PC-9 (cell line): ENCODE results near the gene NR2F1-AS1. TPM values are rescaled to one million over a fixed set of nuclear protein-coding genes. Genes with fewer than 3 reads are reported as not detected.

ENCODE experiments used
- BruUV-seq: library from RNA; stranded (reverse); fragments of 400-500 nt; replicated peaks from 2 replicates; lab custom pipeline; 2021; lab: Mats Ljungman, UMichigan
- CTCF ChIA-PET: fragments of 300-600 bp; sonication (Branson Sonifier 250); formaldehyde crosslinking; loops from one replicate; lab custom pipeline; 2022; ENCODE audit warnings: antibody characterized with exemption; lab: Charles Lee
- POLR2A ChIA-PET: fragments of 300-600 bp; sonication (Branson Sonifier 250); formaldehyde crosslinking; loops from one replicate; lab custom pipeline; 2022; ENCODE audit warnings: antibody characterized with exemption; ENCODE audit not compliant: unreplicated experiment; lab: Charles Lee
- DNase-seq, 2 experiments: peaks; one replicate each; pipeline versions ENCODE4 v3.0.0 to v3.0.0-alpha.2; 2015 to 2022; ENCODE audit warnings: mixed read lengths in 1 of 2
- H2AFZ ChIP-seq: fragments of 200-600 bp; sonication (generic); 2 replicates; pipeline ENCODE4 v1.8.1; 2017; ENCODE audit warnings: antibody characterized with exemption
- H3F3A ChIP-seq: fragments of 200-600 bp; sonication (generic); 2 replicates; pipeline ENCODE4 v1.8.1; 2017; ENCODE audit warnings: antibody characterized with exemption, mild to moderate bottlenecking, low read depth; ENCODE audit not compliant: insufficient read depth
- H3K27ac ChIP-seq: fragments of 200-600 bp; sonication (generic); 2 replicates; pipeline ENCODE4 v1.6.1; 2016; ENCODE audit warnings: mixed run types
- H3K27me3 ChIP-seq: fragments of 200-600 bp; sonication (generic); 2 replicates; pipeline ENCODE4 v1.6.1; 2016; ENCODE audit warnings: low read depth, mixed run types; ENCODE audit not compliant: insufficient read depth
- H3K36me3 ChIP-seq: fragments of 200-600 bp; sonication (generic); 2 replicates; pipeline ENCODE4 v1.6.1; 2016; ENCODE audit warnings: low read depth, mixed run types
- H3K4me1 ChIP-seq: fragments of 200-600 bp; sonication (generic); replicated peaks from 2 replicates; pipeline ENCODE4 v1.6.1; 2016; ENCODE audit warnings: mixed run types; ENCODE audit not compliant: insufficient read depth
- H3K4me2 ChIP-seq: fragments of 200-600 bp; sonication (generic); 2 replicates; pipeline ENCODE4 v1.6.1; 2017; ENCODE audit warnings: mixed run types
- H3K4me3 ChIP-seq: fragments of 200-600 bp; sonication (generic); 2 replicates; pipeline ENCODE4 v1.6.1; 2016; ENCODE audit warnings: mixed run types
- H3K79me2 ChIP-seq: fragments of 200-600 bp; sonication (generic); 2 replicates; pipeline ENCODE4 v1.6.1; 2017; ENCODE audit warnings: low read depth, mixed run types
- H3K9me2 ChIP-seq: fragments of 200-600 bp; sonication (generic); 2 replicates; pipeline ENCODE4 v1.8.1; 2017; ENCODE audit warnings: mild to moderate bottlenecking; ENCODE audit not compliant: insufficient read depth
- H3K9me3 ChIP-seq: fragments of 200-600 bp; sonication (generic); 2 replicates; pipeline ENCODE4 v1.8.1; 2016; ENCODE audit warnings: low read depth; ENCODE audit not compliant: insufficient read depth
- H4K20me1 ChIP-seq: fragments of 200-600 bp; sonication (generic); 2 replicates; pipeline ENCODE4 v1.8.1; 2017; ENCODE audit not compliant: insufficient read depth
- EZH2 ChIP-seq: fragments of 200-600 bp; sonication (generic); IDR thresholded peaks from 2 replicates; pipeline ENCODE4 v1.8.0; 2017; ENCODE audit warnings: antibody characterized with exemption, low read depth
- intact Hi-C: fragments of 100-400 bp; cut with micrococcal nuclease; formaldehyde crosslinking; loops from one replicate; pipeline ENCODE4 v1.10.0; 2022; ENCODE audit not compliant: unreplicated experiment
- total RNA-seq: library from RNA; stranded (reverse); gene quantifications from 2 replicates; pipeline ENCODE4 v1.2.3, GENCODE V29; 2021
- TF ChIP-seq, protein P1 (sequence below): fragments of 200-600 bp; sonication (generic); conservative IDR thresholded peaks from 2 replicates; pipeline ENCODE4 v1.6.1; 2017; ENCODE audit warnings: mixed run types, antibody characterized with exemption, mild to moderate bottlenecking, moderate library complexity

NR2F1-AS1 gene
- total RNA-seq, 1 experiment from 2014 or later, result 6.0 TPM

DNA sequence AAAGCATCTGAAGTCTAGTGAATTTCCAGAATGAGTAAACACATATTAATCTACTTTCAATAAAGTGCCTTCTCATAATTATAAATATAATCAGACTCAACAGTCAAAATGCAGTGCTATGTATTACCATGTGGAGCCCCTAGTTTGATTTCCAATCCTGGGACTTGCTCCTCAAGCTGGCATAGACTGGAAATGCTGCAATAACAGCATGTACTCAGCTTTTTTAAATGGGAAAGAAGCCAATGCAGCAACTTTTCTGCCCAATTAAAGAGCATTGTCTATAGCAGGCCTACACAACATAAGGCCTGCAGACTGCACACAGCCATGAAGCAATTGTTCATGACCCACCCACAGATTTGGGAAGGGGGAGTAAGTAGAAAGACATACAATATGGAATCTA is 103.2 kb downstream of the NR2F1-AS1 start:
- intact Hi-C loops, result no loop called here
- Histone ChIP-seq H3K27ac (no peak overlapping the region), H3K9me2 (no peaks in the 10 kb centered on the region), H3K36me3 (no peaks in the 10 kb centered on the region; the same call in 1 of the 2 replicates), H2AFZ (no peak overlapping the region), H4K20me1 (no peaks in the 10 kb centered on the region; the same call in 1 of the 2 replicates), H3K4me1 (no peaks in the 10 kb centered on the region), H3K9me3 (peaks cover 10% of the 10 kb centered on the region; the same call in 1 of the 2 replicates), H3K27me3 (no peaks in the 10 kb centered on the region), H3K4me2 (no peak overlapping the region), H3F3A (no peaks in the 10 kb centered on the region), H3K79me2 (no peaks in the 10 kb centered on the region), H3K4me3 (no peak overlapping the region)
- POLR2A ChIA-PET, result no interaction called here
- CTCF ChIA-PET, result no interaction called here
- BruUV-seq, result no TSS peak
- no peak for TF ChIP-seq EZH2
- TF ChIP-seq, protein P1, sequence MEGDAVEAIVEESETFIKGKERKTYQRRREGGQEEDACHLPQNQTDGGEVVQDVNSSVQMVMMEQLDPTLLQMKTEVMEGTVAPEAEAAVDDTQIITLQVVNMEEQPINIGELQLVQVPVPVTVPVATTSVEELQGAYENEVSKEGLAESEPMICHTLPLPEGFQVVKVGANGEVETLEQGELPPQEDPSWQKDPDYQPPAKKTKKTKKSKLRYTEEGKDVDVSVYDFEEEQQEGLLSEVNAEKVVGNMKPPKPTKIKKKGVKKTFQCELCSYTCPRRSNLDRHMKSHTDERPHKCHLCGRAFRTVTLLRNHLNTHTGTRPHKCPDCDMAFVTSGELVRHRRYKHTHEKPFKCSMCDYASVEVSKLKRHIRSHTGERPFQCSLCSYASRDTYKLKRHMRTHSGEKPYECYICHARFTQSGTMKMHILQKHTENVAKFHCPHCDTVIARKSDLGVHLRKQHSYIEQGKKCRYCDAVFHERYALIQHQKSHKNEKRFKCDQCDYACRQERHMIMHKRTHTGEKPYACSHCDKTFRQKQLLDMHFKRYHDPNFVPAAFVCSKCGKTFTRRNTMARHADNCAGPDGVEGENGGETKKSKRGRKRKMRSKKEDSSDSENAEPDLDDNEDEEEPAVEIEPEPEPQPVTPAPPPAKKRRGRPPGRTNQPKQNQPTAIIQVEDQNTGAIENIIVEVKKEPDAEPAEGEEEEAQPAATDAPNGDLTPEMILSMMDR, result no peak
- no peak for DNase-seq

DNA sequence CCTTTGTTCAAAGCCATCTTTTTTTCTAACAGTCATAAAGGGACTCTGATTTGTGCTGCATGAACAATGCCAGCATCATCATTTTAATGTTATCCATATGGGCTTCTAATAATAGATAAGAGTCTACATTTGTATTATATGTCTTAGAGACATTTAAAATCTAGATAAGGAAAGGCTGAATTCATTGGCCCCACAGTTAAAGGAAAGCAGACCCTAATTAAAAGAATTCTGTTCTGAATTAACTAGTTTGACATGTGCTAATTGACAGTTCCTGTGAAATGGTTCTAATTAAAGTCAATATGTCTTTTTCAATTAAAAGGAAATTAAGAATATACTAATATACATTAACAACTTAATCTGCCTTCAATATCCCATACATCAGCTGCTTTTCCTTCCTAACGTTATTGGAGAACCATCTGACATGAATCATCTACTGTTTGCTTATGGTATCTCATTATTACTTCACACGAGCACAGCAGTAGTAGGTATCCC is 104.7 kb downstream of the NR2F1-AS1 start:
- no peaks in the 10 kb centered on the region for H3K79me2 ChIP-seq
- ChIA-PET CTCF (no interaction called here), POLR2A (no interaction called here)
- no peak overlapping the region for H3K4me2 ChIP-seq
- H3K36me3 ChIP-seq, result no peaks in the 10 kb centered on the region; the same call in 1 of the 2 replicates
- no peaks in the 10 kb centered on the region; the same call in 1 of the 2 replicates for H4K20me1 ChIP-seq
- H3K9me3 ChIP-seq, result peaks cover 10% of the 10 kb centered on the region; the same call in 1 of the 2 replicates
- no peaks in the 10 kb centered on the region for H3K4me1 ChIP-seq
- no peak for DNase-seq
- intact Hi-C loops, result no loop called here
- BruUV-seq, result no TSS peak
- no peak overlapping the region for H2AFZ ChIP-seq
- H3F3A ChIP-seq, result no peaks in the 10 kb centered on the region; the same call in 1 of the 2 replicates
- no peaks in the 10 kb centered on the region for H3K9me2 ChIP-seq
- H3K27ac ChIP-seq, result no peak overlapping the region
- H3K4me3 ChIP-seq, result no peak overlapping the region
- TF ChIP-seq EZH2, result no peak
- TF ChIP-seq, protein P1, result no peak
- no peaks in the 10 kb centered on the region for H3K27me3 ChIP-seq

DNA sequence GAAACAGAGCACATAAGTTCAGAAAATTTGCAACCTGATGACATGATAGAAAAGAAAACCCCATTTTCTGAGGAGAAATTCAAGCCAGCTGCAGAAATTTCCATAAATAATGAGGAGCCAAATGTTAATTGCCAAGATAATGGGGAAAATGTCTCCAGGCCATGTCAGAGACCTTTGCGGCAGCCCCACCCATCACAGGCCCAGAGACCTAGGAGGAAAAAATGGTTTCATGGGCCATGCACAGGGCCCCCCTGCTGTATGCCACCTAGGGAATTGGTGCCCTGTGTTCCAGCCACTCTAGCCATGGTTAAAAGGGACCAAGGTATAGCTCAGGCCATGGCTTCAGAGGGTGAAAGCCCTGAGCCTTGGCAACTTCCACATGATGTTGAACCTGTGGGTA is 118.1 kb downstream of the NR2F1-AS1 start:
- no TSS peak for BruUV-seq
- DNase-seq, result no peak
- Histone ChIP-seq H3K27ac (no peak overlapping the region), H2AFZ (no peak overlapping the region), H3K4me2 (no peak overlapping the region), H4K20me1 (no peaks in the 10 kb centered on the region), H3K4me1 (no peaks in the 10 kb centered on the region), H3K4me3 (no peak overlapping the region), H3K27me3 (no peaks in the 10 kb centered on the region), H3K9me2 (no peaks in the 10 kb centered on the region), H3F3A (no peaks in the 10 kb centered on the region), H3K79me2 (no peaks in the 10 kb centered on the region), H3K36me3 (peaks cover 4% of the 10 kb centered on the region; the same call in 1 of the 2 replicates), H3K9me3 (peaks cover 11% of the 10 kb centered on the region)
- intact Hi-C loops, result no loop called here
- ChIA-PET POLR2A (no interaction called here), CTCF (no interaction called here)
- TF ChIP-seq, protein P1, result no peak
- no peak for TF ChIP-seq EZH2
